ENCODE results near the gene TNFSF10. TPM values are rescaled to one million over a fixed set of nuclear protein-coding genes. Genes with fewer than 3 reads are reported as not detected.
"Not testable (repeated sequence)": the region's sequence is repeated elsewhere in the genome, so short reads cannot be mapped to it uniquely, and the experiment has no call there.

TNFSF10 gene
- total RNA-seq = 10 to 100 TPM; 56.7 to 88.7 (median 66.3) TPM

- peak; percentile 72 to 83 for DNase-seq (ENCODE audit: low spot score in 2 of 2)
- Histone ChIP-seq H3K27me3 (no peaks in the 10 kb centered on the region), H3K27ac (peak within 1 kb of the TSS; percentile 84), H3K4me1 (peaks cover 43% of the 10 kb centered on the region), H3K4me3 (peak within 1 kb of the TSS; percentile 51), H3K36me3 (no peaks in the 10 kb centered on the region), H3K9me3 (no peaks in the 10 kb centered on the region)
- TF ChIP-seq EP300 (IDR thresholded peaks at IDR 0.05) = no peak
- TF ChIP-seq CTCF (IDR thresholded peaks at IDR 0.05) = no peak
- peak in 1 of 3 donors; percentile 35 for TF ChIP-seq POLR2AphosphoS5 (IDR thresholded peaks at IDR 0.05)
- TF ChIP-seq POLR2A (IDR thresholded peaks at IDR 0.05) = peak in 1 of 2 donors; percentile 62
- WGBS = 5% methylated on average over 9 of the region's 9 CpGs
These were observed at the start of gene TNFSF10 for GRCh38 chr3:172522871-172523818. Gene TNFSF10, minus strand, starts transcription at chr3:172523430. Its CDS starts 46 bp downstream, at chr3:172523384.

GRCh38 chr3:172569128-172570008 is 46.1 kb upstream of the TNFSF10 start:
- Histone ChIP-seq H3K4me3 (no peak overlapping the region), H3K27ac (no peak overlapping the region)
- 94% methylated on average over 4 of the region's 4 CpGs for WGBS

GRCh38 chr3:172568701-172569100 is 45.5 kb upstream of the TNFSF10 start:
- Histone ChIP-seq H3K9me3 (no peaks in the 10 kb centered on the region), H3K36me3 (no peaks in the 10 kb centered on the region), H3K27ac (no peak overlapping the region), H3K4me1 (peaks cover 18% of the 10 kb centered on the region), H3K27me3 (no peaks in the 10 kb centered on the region), H3K4me3 (no peak overlapping the region)
- WGBS = 38% methylated on average over 2 of the region's 2 CpGs
- DNase-seq (ENCODE audit: low spot score in 2 of 2) = no peak
- TF ChIP-seq POLR2A (IDR thresholded peaks at IDR 0.05) (no peak), CTCF (IDR thresholded peaks at IDR 0.05) (no peak), POLR2AphosphoS5 (IDR thresholded peaks at IDR 0.05) (no peak), EP300 (IDR thresholded peaks at IDR 0.05) (no peak)

More at GRCh38 chr3:172569128-172570008, 46.1 kb upstream of the TNFSF10 start:
- H3K27me3 ChIP-seq = no peaks in the 10 kb centered on the region
- no peaks in the 10 kb centered on the region for H3K36me3 ChIP-seq
- DNase-seq (ENCODE audit: low spot score in 2 of 2) = no peak
- peaks cover 11% of the 10 kb centered on the region for H3K4me1 ChIP-seq
- H3K9me3 ChIP-seq = no peaks in the 10 kb centered on the region
- TF ChIP-seq POLR2A (IDR thresholded peaks at IDR 0.05) (no peak), EP300 (IDR thresholded peaks at IDR 0.05) (no peak), CTCF (IDR thresholded peaks at IDR 0.05) (no peak), POLR2AphosphoS5 (IDR thresholded peaks at IDR 0.05) (no peak)

GRCh38 chr3:172566785-172567184 is 43.6 kb upstream of the TNFSF10 start:
- H3K4me1 ChIP-seq = peaks cover 37% of the 10 kb centered on the region
- H3K27me3 ChIP-seq; H3K27ac ChIP-seq; H3K9me3 ChIP-seq; H3K4me3 ChIP-seq; H3K36me3 ChIP-seq; DNase-seq (ENCODE audit: low spot score in 2 of 2): not testable (repeated sequence)
- WGBS = 95% methylated on average over 2 of the region's 2 CpGs

- Histone ChIP-seq H3K4me1 (peaks cover 60% of the 10 kb centered on the region), H3K9me3 (no peaks in the 10 kb centered on the region), H3K27ac (peak overlapping the region; percentile 83), H3K27me3 (no peaks in the 10 kb centered on the region), H3K36me3 (no peaks in the 10 kb centered on the region), H3K4me3 (no peak overlapping the region)
- no peak for TF ChIP-seq POLR2AphosphoS5 (IDR thresholded peaks at IDR 0.05)
- no peak for TF ChIP-seq CTCF (IDR thresholded peaks at IDR 0.05)
- WGBS = 85% methylated on average over 5 of the region's 5 CpGs
- no peak for DNase-seq (ENCODE audit: low spot score in 2 of 2)
These were observed 41.3 kb upstream of the TNFSF10 start for GRCh38 chr3:172564499-172564898.
